Ascending aorta (tissue), 2 donors: ENCODE results near the gene DRAXIN. TPM values are rescaled to one million over a fixed set of nuclear protein-coding genes. Genes with fewer than 3 reads are reported as not detected.

Experiments used
- DNase-seq, 2 donors: peaks; one replicate each; pipeline ENCODE4 v3.0.0-alpha.2; 2019; ENCODE audit warnings: low spot score in 2 of 2
- H3K27ac ChIP-seq, 2 donors: fragments of 200-600 bp; sonication (generic); one replicate each; pipeline ENCODE4 v1.5.1; 2016 to 2017; ENCODE audit warnings: mild to moderate bottlenecking in 1 of 2
- H3K27me3 ChIP-seq: fragments of 200-600 bp; sonication (generic); one replicate; pipeline ENCODE4 v1.5.1; 2017
- H3K36me3 ChIP-seq, 2 donors: fragments of 200-600 bp; sonication (generic); one replicate each; pipeline ENCODE4 v1.5.1; 2016
- H3K4me1 ChIP-seq, 2 donors: fragments of 200-600 bp; sonication (generic); one replicate each; pipeline ENCODE4 v1.5.1; 2016 to 2017; ENCODE audit warnings: mild to moderate bottlenecking in 1 of 2
- H3K4me3 ChIP-seq, 2 donors: fragments of 200-600 bp; sonication (generic); one replicate each; pipeline ENCODE4 v1.5.1; 2016 to 2017; ENCODE audit warnings: mild to moderate bottlenecking in 1 of 2
- H3K9me3 ChIP-seq, 2 donors: fragments of 200-600 bp; sonication (generic); one replicate each; pipeline ENCODE4 v1.5.1; 2016
- CTCF ChIP-seq, 3 experiments: fragments of 200-600 bp in 2 of 3; fragments of 450-650 bp in 1 of 3; sonication (generic) in 2 of 3; IDR thresholded peaks; one replicate each; pipeline ENCODE4 v1.5.1; 2016 to 2019; ENCODE audit warnings: antibody characterized with exemption in 3 of 3, mild to moderate bottlenecking in 1 of 3, moderate library complexity in 1 of 3
- intact Hi-C: fragments of 100-400 bp; cut with DNase I; formaldehyde crosslinking; loops from one replicate; pipeline ENCODE4 v1.15.1; 2023
- total RNA-seq: library from RNA; depleted of rRNA; stranded (reverse); fragments of >200 nt; gene quantifications from one replicate; pipeline ENCODE4 v1.1.0, GENCODE V29; 2016

Gene DRAXIN
- total RNA-seq, 1 donor from 2014 or later: 1.8 TPM

GRCh38 chr1:11749203-11749689 is 57.7 kb downstream of the DRAXIN start:
- intact Hi-C loops: no loop called here
- Histone ChIP-seq H3K27ac (no peak overlapping the region), H3K4me1 (no peaks in the 10 kb centered on the region), H3K36me3 (peaks cover 17 to 22% of the 10 kb centered on the region in 2 donors), H3K27me3 (no peaks in the 10 kb centered on the region), H3K9me3 (no peaks in the 10 kb centered on the region), H3K4me3 (no peak overlapping the region)
- TF ChIP-seq CTCF (IDR thresholded peaks at IDR 0.05): peak in 2 of 3 experiments; percentile 34 to 57
- no peak for DNase-seq

- Histone ChIP-seq H3K9me3 (no peaks in the 10 kb centered on the region), H3K4me1 (no peaks in the 10 kb centered on the region), H3K27me3 (no peaks in the 10 kb centered on the region), H3K4me3 (no peak overlapping the region), H3K27ac (no peak overlapping the region), H3K36me3 (peaks cover 17 to 22% of the 10 kb centered on the region in 2 donors)
- DNase-seq: no peak
- no peak for TF ChIP-seq CTCF (IDR thresholded peaks at IDR 0.05)
- intact Hi-C loops: no loop called here
Measured at GRCh38 chr1:11749996-11750395, 58.5 kb downstream of the DRAXIN start.

- H3K4me1 ChIP-seq: no peaks in the 10 kb centered on the region
- no peak for TF ChIP-seq CTCF (IDR thresholded peaks at IDR 0.05)
- no peak overlapping the region for H3K4me3 ChIP-seq
- no peaks in the 10 kb centered on the region for H3K27me3 ChIP-seq
- DNase-seq: no peak
- H3K36me3 ChIP-seq: peaks cover 17 to 22% of the 10 kb centered on the region in 2 donors
- H3K9me3 ChIP-seq: no peaks in the 10 kb centered on the region
- intact Hi-C loops: no loop called here
- H3K27ac ChIP-seq: no peak overlapping the region
Measured at GRCh38 chr1:11751087-11751486, 59.6 kb downstream of the DRAXIN start.

GRCh38 chr1:11752359-11753088 is 61.0 kb downstream of the DRAXIN start:
- H3K27ac ChIP-seq: no peak overlapping the region
- TF ChIP-seq CTCF (IDR thresholded peaks at IDR 0.05): no peak
- H3K9me3 ChIP-seq: no peaks in the 10 kb centered on the region
- peaks cover 17 to 22% of the 10 kb centered on the region in 2 donors for H3K36me3 ChIP-seq
- no peak for DNase-seq
- H3K27me3 ChIP-seq: no peaks in the 10 kb centered on the region
- H3K4me1 ChIP-seq: no peaks in the 10 kb centered on the region
- no peak overlapping the region for H3K4me3 ChIP-seq
- intact Hi-C loops: no loop called here

- Histone ChIP-seq H3K27me3 (no peaks in the 10 kb centered on the region), H3K27ac (no peak overlapping the region), H3K9me3 (no peaks in the 10 kb centered on the region), H3K36me3 (peaks cover 17% of the 10 kb centered on the region in 2 donors), H3K4me3 (no peak overlapping the region), H3K4me1 (no peaks in the 10 kb centered on the region)
- no peak for DNase-seq
- TF ChIP-seq CTCF (IDR thresholded peaks at IDR 0.05): no peak
- intact Hi-C loops: no loop called here
Measured at GRCh38 chr1:11753555-11754208, 62.2 kb downstream of the DRAXIN start.
